Thoracic aorta (tissue), 2 donors: ENCODE data around the gene NCOA3. TPM values are rescaled to one million over a fixed set of nuclear protein-coding genes. Genes with fewer than 3 reads are reported as not detected.

Experiments used
- ATAC-seq: fragments of 150-250 bp; one replicate; pipeline ENCODE4 v1.8.0; 2017; ENCODE audit warnings: low read depth; ENCODE audit not compliant: insufficient number of reproducible peaks, low FRiP score
- DNase-seq: peaks from one replicate; pipeline ENCODE4 v3.0.0-alpha.2; 2020; ENCODE audit warnings: low spot score
- H3K27ac ChIP-seq, 2 donors: fragments of 200-600 bp; sonication (generic); 1 replicate in 1 of 2; 2 replicates in 1 of 2; pipeline ENCODE4 v1.5.1; 2016; ENCODE audit warnings: mild to moderate bottlenecking in 2 of 2, moderate library complexity in 2 of 2
- H3K27me3 ChIP-seq: fragments of 200-600 bp; sonication (generic); replicated peaks from 2 replicates; pipeline ENCODE4 v1.6.0; 2016; ENCODE audit warnings: mild to moderate bottlenecking; ENCODE audit not compliant: insufficient read depth
- H3K36me3 ChIP-seq: fragments of 200-600 bp; sonication (generic); one replicate; pipeline ENCODE4 v1.5.1; 2016
- H3K4me1 ChIP-seq, 2 donors: fragments of 200-600 bp; sonication (generic); 1 replicate in 1 of 2; 2 replicates in 1 of 2; pipeline versions ENCODE4 v1.5.1 to v1.6.0; 2016; ENCODE audit warnings: low read depth in 2 of 2, mild to moderate bottlenecking in 1 of 2; ENCODE audit not compliant: control insufficient read depth in 1 of 2
- H3K4me3 ChIP-seq: fragments of 200-600 bp; sonication (generic); 2 replicates; pipeline ENCODE4 v1.5.1; 2016; ENCODE audit warnings: mild to moderate bottlenecking
- H3K9me3 ChIP-seq: fragments of 200-600 bp; sonication (generic); 2 replicates; pipeline ENCODE4 v1.5.1; 2016
- CTCF ChIP-seq: fragments of 200-600 bp; sonication (generic); IDR thresholded peaks from one replicate; pipeline ENCODE4 v1.5.1; 2019; ENCODE audit warnings: antibody characterized with exemption
- total RNA-seq, 2 donors: library from RNA; depleted of rRNA; stranded (reverse); fragments of >200 nt; gene quantifications; one replicate each; pipeline versions ENCODE4 v1.1.0 to v1.2.3, GENCODE V29; 2016

NCOA3 gene
- total RNA-seq, 2 donors from 2014 or later = 44.3 to 68.1 TPM

DNA sequence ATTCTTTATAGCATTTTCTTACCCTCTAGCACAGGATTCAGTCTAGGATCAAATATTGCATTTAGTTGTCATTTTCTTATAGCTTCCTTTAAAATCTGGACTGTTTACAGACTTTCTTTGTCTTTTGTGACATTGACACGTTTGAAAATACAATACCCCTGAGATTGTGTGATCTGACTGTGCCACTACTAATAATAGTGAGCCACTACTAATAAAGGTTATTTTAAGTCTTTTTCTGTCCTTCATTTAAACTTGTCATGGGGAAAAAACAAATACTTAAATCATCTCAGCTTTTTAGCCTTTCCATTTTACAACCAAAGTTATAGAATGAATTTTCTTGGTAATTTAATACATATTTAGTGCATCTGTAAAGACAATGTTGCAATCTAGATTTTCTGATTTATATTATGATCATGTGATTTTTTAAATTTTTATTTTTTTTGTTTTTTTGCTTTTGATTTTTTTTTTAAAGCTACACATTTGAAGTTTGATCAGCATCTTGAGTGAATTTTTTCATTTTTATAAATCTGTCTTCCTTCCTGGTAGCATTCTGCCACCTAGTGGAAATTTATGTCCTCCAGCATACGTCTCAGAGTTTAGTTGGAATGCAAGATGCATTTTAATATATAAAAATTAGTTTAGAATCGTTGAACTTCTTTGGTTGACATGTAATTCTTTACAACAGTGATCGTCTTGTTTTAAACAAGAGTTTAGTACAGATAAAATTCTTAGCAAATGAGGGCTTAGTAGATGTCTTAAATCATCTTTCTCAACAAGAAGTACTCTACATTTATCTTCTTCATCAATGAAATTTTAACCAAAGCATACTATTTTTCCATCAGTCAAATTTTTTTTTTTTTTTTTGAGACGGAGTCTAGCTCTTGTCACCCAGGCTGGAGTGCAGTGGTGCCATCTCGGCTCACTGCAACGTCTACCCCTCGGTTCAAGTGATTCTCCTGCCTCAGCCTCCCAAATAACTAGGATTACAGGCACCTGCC is 119.4 kb downstream of the NCOA3 start:
- no peaks in the 10 kb centered on the region for H3K36me3 ChIP-seq
- no peaks in the 10 kb centered on the region for H3K9me3 ChIP-seq
- no peak overlapping the region for H3K4me3 ChIP-seq
- TF ChIP-seq CTCF = peak; percentile 73
- no peak overlapping the region for H3K27ac ChIP-seq
- H3K4me1 ChIP-seq = peaks cover 0 to 4% of the 10 kb centered on the region in 2 donors
- no peak for DNase-seq
- no peak for ATAC-seq
- H3K27me3 ChIP-seq = no peaks in the 10 kb centered on the region

DNA sequence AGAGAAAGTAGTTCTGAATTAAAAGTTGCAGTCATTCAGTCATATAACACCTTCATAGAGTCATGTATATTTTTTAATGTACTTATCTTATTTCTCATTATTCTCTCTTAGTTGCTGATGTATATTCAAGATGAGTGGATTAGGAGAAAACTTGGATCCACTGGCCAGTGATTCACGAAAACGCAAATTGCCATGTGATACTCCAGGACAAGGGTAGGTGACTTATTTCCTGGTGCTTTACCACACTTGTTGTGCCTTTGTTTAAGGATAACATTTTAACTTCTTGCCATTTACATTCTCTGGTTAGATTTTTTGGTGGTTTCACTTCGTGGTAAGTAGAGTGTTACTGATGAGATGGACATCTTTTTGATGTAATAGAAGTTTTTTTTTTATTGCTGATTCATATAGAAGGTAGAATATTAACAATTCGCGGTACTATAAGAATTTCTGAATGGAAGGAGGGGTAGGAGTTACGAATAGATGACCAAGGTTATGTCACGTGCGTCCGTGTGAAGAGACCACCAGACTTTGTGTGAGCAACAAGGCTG is 120.5 kb downstream of the NCOA3 start:
- H3K4me1 ChIP-seq = peaks cover 0 to 4% of the 10 kb centered on the region in 2 donors
- no peak for DNase-seq
- H3K27ac ChIP-seq = no peak overlapping the region
- no peak overlapping the region for H3K4me3 ChIP-seq
- TF ChIP-seq CTCF = no peak
- H3K9me3 ChIP-seq = no peaks in the 10 kb centered on the region
- H3K36me3 ChIP-seq = no peaks in the 10 kb centered on the region
- ATAC-seq = no peak
- H3K27me3 ChIP-seq = no peaks in the 10 kb centered on the region

DNA sequence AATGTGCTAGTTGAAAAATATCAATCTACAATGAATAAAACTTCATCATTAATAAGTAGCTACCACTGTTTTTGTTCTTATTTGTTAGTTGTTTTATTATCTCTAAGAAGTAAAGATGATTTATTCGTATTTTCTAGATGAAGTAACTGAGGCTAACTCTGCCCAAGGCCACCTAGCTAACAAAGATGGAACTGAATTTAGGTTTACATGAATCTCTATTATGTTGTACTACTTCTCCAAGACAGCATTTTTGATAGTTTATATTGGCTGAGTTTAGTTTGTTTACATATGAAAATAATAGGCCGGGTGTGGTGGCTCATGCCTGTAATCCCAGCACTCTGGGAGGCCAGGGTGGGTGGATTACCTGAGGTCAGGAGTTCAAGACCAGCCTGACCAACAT is 121.5 kb downstream of the NCOA3 start:
- no peaks in the 10 kb centered on the region for H3K9me3 ChIP-seq
- H3K27ac ChIP-seq = no peak overlapping the region
- DNase-seq = no peak
- peaks cover 0 to 4% of the 10 kb centered on the region in 2 donors for H3K4me1 ChIP-seq
- no peak for ATAC-seq
- H3K4me3 ChIP-seq = no peak overlapping the region
- peaks cover 8% of the 10 kb centered on the region for H3K36me3 ChIP-seq
- TF ChIP-seq CTCF = no peak
- H3K27me3 ChIP-seq = no peaks in the 10 kb centered on the region

GRCh38 chr20:47627540-47627939 is 125.9 kb downstream of the NCOA3 start:
- H3K9me3 ChIP-seq = no peaks in the 10 kb centered on the region
- H3K4me1 ChIP-seq = no peaks in the 10 kb centered on the region
- no peak for TF ChIP-seq CTCF
- H3K4me3 ChIP-seq = no peak overlapping the region
- peaks cover 17% of the 10 kb centered on the region for H3K36me3 ChIP-seq
- H3K27me3 ChIP-seq = no peaks in the 10 kb centered on the region
- no peak overlapping the region for H3K27ac ChIP-seq
- no peak for ATAC-seq
- DNase-seq = no peak

GRCh38 chr20:47629907-47630306 is 128.2 kb downstream of the NCOA3 start:
- Histone ChIP-seq H3K27ac (no peak overlapping the region), H3K4me3 (no peak overlapping the region), H3K36me3 (peaks cover 17% of the 10 kb centered on the region), H3K4me1 (no peaks in the 10 kb centered on the region), H3K9me3 (no peaks in the 10 kb centered on the region), H3K27me3 (no peaks in the 10 kb centered on the region)
- ATAC-seq (no peak), DNase-seq (no peak)
- TF ChIP-seq CTCF = no peak
